ENCODE data around the gene PYY. TPM values are rescaled to one million over a fixed set of nuclear protein-coding genes. Genes with fewer than 3 reads are reported as not detected.
A peak's percentile ranks its signal among the peaks of the same experiment; 100 is the strongest.
"Not testable (repeated sequence)": the region's sequence is repeated elsewhere in the genome, so short reads cannot be mapped to it uniquely, and the experiment has no call there.

The PYY gene
- total RNA-seq, 2 experiments from 2014 or later, result not detected

DNA sequence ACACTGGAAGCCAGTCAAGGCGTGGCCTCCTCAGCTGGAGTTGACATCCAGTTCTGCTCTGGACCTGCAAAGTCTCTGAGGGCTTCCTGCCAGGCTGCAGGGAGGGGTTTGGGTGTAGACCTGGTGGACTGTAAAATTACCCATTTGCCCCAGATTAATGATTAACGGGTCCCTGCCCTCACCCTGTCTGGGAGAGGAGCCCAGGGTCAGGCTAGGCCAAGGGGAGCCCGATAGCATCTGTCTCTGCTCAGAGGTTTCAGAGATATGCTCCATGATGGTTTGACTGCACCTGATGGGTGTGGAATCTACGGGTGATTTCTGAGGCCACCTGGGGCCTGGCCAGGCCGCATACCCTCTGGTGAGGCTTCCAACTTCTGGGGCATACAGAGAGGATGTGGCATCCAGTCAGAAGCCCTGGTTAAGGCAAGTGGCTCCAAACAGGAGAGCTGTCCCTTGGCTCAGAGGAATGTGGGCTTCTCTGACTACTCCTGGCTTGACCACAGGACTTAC is 22.6 kb downstream of the PYY start:
- no peak overlapping the region for H3K27ac Mint-ChIP-seq
- POLR2A ChIA-PET, result no interaction called here
- peaks cover 20% of the 10 kb centered on the region for H3K4me1 Mint-ChIP-seq
- no peaks in the 10 kb centered on the region for H3K9me3 Mint-ChIP-seq
- peaks cover 9% of the 10 kb centered on the region for H3K27me3 Mint-ChIP-seq
- ATAC-seq (ENCODE audit: low read depth), result no peak
- no peak for DNase-seq
- H3K36me3 Mint-ChIP-seq, result no peaks in the 10 kb centered on the region
- H3K4me3 Mint-ChIP-seq, result no peak overlapping the region

DNA sequence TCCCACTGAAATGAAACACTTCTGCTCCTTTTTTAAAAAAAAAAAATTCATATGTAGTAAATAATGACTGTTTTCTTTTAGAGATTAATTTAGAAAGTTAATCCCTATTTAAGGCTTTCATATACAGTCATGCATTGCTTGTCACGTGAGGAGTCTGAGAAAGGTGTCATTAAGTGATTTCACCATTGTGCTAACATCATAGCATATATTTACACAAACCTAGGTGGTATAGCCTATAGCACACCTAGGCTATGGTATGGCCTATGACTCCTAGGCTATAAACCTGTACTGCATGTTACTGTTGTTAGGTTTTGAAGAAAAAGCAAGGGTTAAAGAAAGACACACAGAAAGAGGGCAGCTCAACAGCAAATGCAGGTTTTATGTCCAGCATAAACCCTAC is 25.1 kb downstream of the PYY start:
- no peak for ATAC-seq (ENCODE audit: low read depth)
- peaks cover 11% of the 10 kb centered on the region for H3K27me3 Mint-ChIP-seq
- H3K4me1 Mint-ChIP-seq, result peaks cover 25% of the 10 kb centered on the region
- no peaks in the 10 kb centered on the region for H3K36me3 Mint-ChIP-seq
- DNase-seq, result no peak
- no peaks in the 10 kb centered on the region for H3K9me3 Mint-ChIP-seq
- H3K27ac Mint-ChIP-seq, result no peak overlapping the region
- no peak overlapping the region for H3K4me3 Mint-ChIP-seq
- POLR2A ChIA-PET, result interaction anchor here (0.6 to 0.7 kb wide), 2 partner anchors 14 to 318 kb away, joined by 3 to 4 read pairs; no protein-coding TSS in a partner anchor

DNA sequence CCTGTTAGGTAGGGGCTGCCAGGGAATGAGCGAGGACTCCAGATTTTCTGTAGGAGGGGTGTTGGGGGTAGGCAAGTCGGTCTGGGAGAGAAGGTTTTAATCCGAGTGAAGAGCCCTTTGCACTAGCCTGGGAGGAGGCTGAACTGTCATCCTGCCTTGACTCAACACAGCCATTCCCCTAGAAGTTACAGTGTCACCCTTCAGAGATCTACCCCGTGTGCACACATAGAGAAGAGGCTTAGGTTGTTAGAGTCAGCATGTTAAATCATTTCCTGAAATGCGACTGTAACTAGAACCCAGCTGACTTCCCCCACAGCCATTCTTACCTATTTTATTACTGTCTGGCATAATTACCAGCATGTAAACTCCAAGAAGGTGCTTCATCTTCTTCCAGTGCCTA is 25.8 kb downstream of the PYY start:
- H3K4me1 Mint-ChIP-seq, result peaks cover 25% of the 10 kb centered on the region
- peak overlapping the region; percentile 79 for H3K4me3 Mint-ChIP-seq
- H3K27ac Mint-ChIP-seq, result peak overlapping the region; percentile 82
- POLR2A ChIA-PET, result interaction anchor here (0.7 kb wide), 1 partner anchor 13 kb away, joined by 3 read pairs; no protein-coding TSS in a partner anchor
- DNase-seq, H3K36me3 Mint-ChIP-seq, H3K9me3 Mint-ChIP-seq: not testable (repeated sequence)
- ATAC-seq (ENCODE audit: low read depth), result peak; percentile 67
- peaks cover 11% of the 10 kb centered on the region for H3K27me3 Mint-ChIP-seq

DNA sequence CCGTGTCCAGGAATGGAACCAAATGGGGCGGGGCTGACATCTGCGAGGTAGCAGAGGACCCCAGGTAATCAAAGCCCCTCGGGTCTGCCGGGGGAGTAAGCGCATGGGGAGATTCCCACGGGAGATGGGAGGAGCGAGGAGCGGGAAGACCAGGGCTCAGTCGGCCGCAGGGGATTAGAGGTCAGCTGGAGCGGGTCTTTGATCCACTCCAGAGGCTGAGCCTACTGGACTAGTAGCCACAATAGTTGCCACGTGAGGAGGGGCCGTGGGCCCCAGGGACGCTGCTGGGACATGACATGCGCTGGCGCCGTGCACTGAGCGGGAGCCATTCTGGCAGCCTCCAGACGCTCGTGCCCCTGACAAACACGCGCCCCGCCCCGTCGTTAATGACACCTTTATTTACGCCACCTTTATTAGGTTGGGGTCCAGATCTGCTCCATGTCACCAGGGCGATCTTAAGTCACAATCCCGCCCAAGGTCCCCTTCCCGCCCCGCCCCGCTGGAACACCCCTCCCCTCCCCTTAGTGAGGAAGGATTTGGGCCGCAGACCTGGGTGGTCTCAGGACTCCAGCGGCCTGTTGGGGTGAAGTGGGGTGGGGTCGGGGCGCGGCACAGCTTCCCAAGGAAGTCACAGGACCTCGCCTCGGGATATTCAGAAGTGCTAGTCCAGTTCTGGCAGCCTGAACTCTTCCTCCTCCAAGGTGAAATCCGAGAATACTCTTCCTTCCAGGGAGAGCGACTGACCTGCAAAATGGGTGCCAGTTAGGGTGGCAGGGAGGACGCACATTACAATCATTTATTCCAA is 26.5 kb downstream of the PYY start:
- Mint-ChIP-seq H3K27me3 (peaks cover 11% of the 10 kb centered on the region), H3K4me3 (peak overlapping the region; percentile 79), H3K27ac (peak overlapping the region; percentile 82), H3K36me3 (no peaks in the 10 kb centered on the region), H3K4me1 (peaks cover 25% of the 10 kb centered on the region), H3K9me3 (no peaks in the 10 kb centered on the region)
- ATAC-seq (ENCODE audit: low read depth), result peak; percentile 25
- DNase-seq, result no peak
- POLR2A ChIA-PET, result interaction anchor here (1.0 kb wide), 1 partner anchor 17 kb away, joined by 3 read pairs; no protein-coding TSS in a partner anchor

DNA sequence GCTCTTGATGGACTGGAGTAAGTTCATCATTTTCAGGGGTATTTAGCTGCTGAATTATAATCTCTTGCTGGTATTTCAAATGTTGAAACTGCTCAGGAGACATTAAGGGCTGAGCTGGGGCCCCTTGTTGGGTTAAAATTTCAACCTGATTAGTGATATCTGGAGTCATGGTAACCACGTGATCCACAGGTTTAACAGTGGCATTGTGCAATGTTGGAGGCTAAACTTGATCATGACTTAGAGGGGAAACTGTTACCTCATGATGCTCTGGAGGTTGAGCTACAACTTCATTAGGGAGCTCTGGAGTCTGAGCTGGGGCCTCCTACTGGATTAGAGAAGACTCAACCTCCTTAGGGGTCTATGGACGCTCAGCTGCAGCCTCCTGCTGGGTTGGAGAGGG is 29.2 kb downstream of the PYY start:
- Mint-ChIP-seq H3K4me1 (peaks cover 21% of the 10 kb centered on the region), H3K27me3 (peaks cover 13% of the 10 kb centered on the region), H3K9me3 (no peaks in the 10 kb centered on the region), H3K4me3 (no peak overlapping the region), H3K36me3 (no peaks in the 10 kb centered on the region), H3K27ac (no peak overlapping the region)
- ATAC-seq (ENCODE audit: low read depth), result no peak
- POLR2A ChIA-PET, result no interaction called here
- DNase-seq, result no peak

DNA sequence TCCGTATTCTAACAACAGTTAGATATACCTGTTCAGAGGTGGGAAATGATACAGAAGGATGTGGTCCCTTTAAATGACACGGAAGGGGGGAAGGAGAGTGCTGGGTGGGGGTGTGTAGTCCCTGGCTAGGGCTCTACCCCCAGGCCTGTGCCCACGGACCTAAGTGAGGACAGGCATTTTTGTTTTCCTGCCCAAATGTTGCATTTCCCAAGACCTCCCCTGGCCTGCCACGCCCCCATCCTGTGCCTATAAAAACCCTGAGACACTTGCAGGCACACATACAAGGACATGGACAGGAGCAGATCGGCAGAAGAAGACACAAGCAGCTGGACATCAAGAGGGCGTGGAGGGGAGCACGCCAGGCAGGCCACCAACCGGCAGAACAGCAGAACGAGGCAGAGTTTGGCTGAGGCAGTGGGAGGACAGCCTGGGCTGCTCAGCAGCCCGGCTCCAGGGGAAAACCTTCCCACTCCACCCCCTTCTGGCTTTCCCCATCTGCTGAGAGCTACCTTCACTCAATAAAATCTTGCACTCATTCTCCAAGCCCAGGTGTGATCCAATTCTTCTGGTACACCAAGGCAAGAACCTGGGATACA is 33.1 kb downstream of the PYY start:
- POLR2A ChIA-PET, result no interaction called here
- no peak for ATAC-seq (ENCODE audit: low read depth)
- Mint-ChIP-seq H3K9me3 (no peaks in the 10 kb centered on the region), H3K27ac (no peak overlapping the region), H3K27me3 (peaks cover 4% of the 10 kb centered on the region), H3K4me3 (no peak overlapping the region), H3K36me3 (no peaks in the 10 kb centered on the region), H3K4me1 (peaks cover 17% of the 10 kb centered on the region)
- DNase-seq, result no peak

DNA sequence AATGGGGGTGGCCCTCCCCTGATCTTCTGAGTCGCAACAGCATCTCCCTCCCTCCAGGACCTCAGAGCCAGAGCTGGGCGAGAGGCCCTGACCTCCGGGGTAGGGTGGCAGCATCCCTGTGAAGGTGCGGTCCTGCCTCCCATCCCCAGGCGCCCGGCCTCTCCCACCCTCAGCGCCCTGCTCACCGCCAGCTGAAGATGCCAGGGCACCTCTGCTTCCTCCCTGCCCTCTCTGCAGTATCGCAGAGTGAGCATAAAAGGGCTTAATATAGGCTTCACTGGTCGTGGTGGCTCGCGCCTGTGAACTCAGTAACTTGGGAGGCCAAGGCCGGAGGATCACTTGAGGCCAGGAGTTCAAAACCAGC is 35.7 kb downstream of the PYY start:
- ATAC-seq (ENCODE audit: low read depth) (no peak), DNase-seq (no peak)
- Mint-ChIP-seq H3K4me1 (peaks cover 12% of the 10 kb centered on the region), H3K36me3 (no peaks in the 10 kb centered on the region), H3K4me3 (peak overlapping the region; percentile 79), H3K27ac (peak overlapping the region; percentile 73), H3K9me3 (no peaks in the 10 kb centered on the region), H3K27me3 (peaks cover 2% of the 10 kb centered on the region)
- POLR2A ChIA-PET, result no interaction called here

DNA sequence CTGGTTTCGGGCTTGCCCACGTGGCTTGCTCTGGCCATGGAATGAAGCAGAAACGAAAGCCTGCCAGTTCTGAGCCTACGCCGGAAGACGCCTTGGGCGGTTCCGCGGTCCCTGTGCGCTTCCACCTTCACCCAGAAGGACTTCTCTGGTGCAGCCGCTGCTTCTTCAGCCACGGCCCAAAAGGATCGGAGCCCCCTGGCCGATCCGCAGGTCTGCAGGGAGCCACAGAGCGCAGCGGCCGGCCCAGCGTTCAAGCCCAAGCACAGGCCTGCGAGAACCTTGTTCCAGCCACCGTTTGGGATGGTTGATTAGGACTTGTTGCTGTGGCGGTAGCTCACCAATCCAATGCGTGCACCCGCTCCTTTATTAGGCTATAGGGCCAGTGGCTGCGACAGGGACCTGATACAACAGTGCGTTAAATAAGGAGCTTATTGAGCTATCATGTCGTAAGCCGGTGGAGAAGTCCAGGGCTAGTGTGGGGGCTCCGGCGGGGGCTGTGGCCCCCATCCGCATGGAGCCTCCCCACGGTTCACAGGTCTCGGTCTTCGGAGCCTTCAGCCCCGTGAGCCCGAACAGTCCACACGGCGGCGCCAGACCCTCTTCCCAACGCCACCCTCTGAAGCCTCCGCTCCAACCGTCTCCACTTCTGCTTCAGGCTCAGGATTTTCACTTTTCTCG is 36.3 kb downstream of the PYY start:
- peak overlapping the region; percentile 79 for H3K4me3 Mint-ChIP-seq
- POLR2A ChIA-PET, result no interaction called here
- DNase-seq, result peak; percentile 71
- H3K9me3 Mint-ChIP-seq, result no peaks in the 10 kb centered on the region
- H3K27me3 Mint-ChIP-seq, result peaks cover 2% of the 10 kb centered on the region
- peak; percentile 71 for ATAC-seq (ENCODE audit: low read depth)
- H3K4me1 Mint-ChIP-seq, result peaks cover 12% of the 10 kb centered on the region
- H3K27ac Mint-ChIP-seq, result peak overlapping the region; percentile 73
- no peaks in the 10 kb centered on the region for H3K36me3 Mint-ChIP-seq

DNA sequence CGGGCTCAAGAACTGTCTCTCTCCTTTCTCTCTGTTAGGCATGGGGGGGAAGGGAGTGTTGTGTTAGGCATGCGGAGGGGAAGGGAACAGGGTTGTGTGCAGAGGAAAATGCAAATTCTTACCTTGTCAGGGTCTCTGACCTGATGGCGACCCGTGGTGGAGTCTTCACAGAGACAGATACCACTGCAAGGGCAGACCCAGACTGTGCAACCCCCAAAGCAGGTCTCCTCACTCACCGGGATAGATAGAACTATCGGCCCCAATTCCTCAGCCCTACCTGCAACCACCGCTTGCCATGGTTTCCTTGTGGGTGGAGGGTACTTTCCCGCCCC is 36.8 kb downstream of the PYY start:
- POLR2A ChIA-PET, result interaction anchor here (0.8 kb wide), 1 partner anchor 21 kb away, joined by 3 read pairs; no protein-coding TSS in a partner anchor
- peaks cover 12% of the 10 kb centered on the region for H3K4me1 Mint-ChIP-seq
- peak overlapping the region; percentile 79 for H3K4me3 Mint-ChIP-seq
- peaks cover 2% of the 10 kb centered on the region for H3K27me3 Mint-ChIP-seq
- peak; percentile 41 for ATAC-seq (ENCODE audit: low read depth)
- H3K27ac Mint-ChIP-seq, result peak overlapping the region; percentile 73
- no peaks in the 10 kb centered on the region for H3K36me3 Mint-ChIP-seq
- no peaks in the 10 kb centered on the region for H3K9me3 Mint-ChIP-seq
- DNase-seq, result no peak

DNA sequence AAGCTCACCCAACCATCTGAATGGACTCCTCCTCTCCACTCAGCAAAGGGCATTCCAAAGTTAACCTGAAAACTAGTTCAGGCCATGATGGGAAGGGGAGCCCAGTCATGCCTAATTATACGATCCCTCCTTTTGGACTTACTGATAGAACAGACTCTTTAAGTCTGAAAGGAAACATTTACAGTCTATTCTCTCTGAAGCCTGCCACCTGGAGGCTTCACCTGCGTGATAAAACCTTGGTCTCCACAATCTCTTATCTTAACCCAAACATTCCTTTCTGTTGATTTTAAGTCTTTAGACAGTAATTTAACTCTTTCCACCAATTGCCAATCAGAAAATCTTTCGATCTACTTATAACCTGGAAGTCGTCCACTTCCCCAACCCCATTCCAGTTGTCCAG is 37.4 kb downstream of the PYY start:
- H3K36me3 Mint-ChIP-seq, result no peaks in the 10 kb centered on the region
- DNase-seq (no peak), ATAC-seq (ENCODE audit: low read depth) (no peak)
- POLR2A ChIA-PET, result interaction anchor here (0.6 to 0.8 kb wide), 2 partner anchors 22 to 131 kb away, joined by 3 read pairs; no protein-coding TSS in a partner anchor
- no peak overlapping the region for H3K27ac Mint-ChIP-seq
- H3K4me3 Mint-ChIP-seq, result peak overlapping the region; percentile 79
- peaks cover 12% of the 10 kb centered on the region for H3K4me1 Mint-ChIP-seq
- no peaks in the 10 kb centered on the region for H3K9me3 Mint-ChIP-seq
- no peaks in the 10 kb centered on the region for H3K27me3 Mint-ChIP-seq

DNA sequence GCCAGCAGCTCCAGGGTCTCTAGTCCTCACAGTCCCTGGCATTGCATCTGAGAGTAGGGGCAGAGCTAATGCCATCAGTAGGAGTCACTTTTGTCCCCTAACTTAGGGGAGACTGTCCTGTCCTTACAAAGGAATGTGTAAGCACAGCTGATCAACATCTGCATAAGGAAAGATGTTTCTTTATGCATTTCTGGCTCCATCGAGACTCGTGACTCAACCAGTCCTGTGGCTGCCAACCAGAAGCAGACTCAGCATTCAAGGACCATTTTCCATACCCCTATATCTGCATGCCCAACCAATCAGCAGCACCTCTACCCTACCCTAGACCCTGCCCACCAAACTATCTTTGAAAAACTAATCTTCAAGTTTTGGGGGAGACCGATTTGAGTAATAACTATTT is 38.2 kb downstream of the PYY start:
- Mint-ChIP-seq H3K9me3 (no peaks in the 10 kb centered on the region), H3K27ac (no peak overlapping the region), H3K27me3 (no peaks in the 10 kb centered on the region), H3K4me1 (peaks cover 12% of the 10 kb centered on the region), H3K4me3 (no peak overlapping the region), H3K36me3 (no peaks in the 10 kb centered on the region)
- ATAC-seq (ENCODE audit: low read depth), result no peak
- no peak for DNase-seq
- POLR2A ChIA-PET, result no interaction called here

DNA sequence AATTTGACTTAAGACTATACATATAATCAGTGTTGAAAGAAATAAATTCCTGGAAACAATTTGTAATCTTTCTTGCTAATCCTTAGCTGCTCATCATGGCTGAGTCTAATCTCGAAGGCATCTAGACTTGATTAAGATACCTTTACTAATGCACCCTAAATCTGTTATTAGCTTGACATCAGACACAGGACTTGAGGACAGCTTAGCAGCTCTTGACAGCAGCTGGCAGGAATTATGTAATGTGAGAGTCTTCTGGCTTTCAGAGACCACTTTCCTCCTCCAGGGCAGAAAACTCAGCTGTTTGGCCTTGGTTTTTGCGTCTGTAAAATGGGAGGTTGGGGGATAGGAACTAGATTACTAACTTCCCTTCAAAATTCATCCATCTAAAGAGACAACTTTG is 39.3 kb downstream of the PYY start:
- no peaks in the 10 kb centered on the region for H3K36me3 Mint-ChIP-seq
- H3K4me3 Mint-ChIP-seq, result no peak overlapping the region
- ATAC-seq (ENCODE audit: low read depth), result no peak
- no peak for DNase-seq
- POLR2A ChIA-PET, result interaction anchor here (0.8 to 1.0 kb wide), 2 partner anchors 14 to 23 kb away, joined by 3 read pairs; no protein-coding TSS in a partner anchor
- H3K9me3 Mint-ChIP-seq, result no peaks in the 10 kb centered on the region
- H3K4me1 Mint-ChIP-seq, result peaks cover 12% of the 10 kb centered on the region
- H3K27me3 Mint-ChIP-seq, result peaks cover under 1% of the 10 kb centered on the region
- no peak overlapping the region for H3K27ac Mint-ChIP-seq

DNA sequence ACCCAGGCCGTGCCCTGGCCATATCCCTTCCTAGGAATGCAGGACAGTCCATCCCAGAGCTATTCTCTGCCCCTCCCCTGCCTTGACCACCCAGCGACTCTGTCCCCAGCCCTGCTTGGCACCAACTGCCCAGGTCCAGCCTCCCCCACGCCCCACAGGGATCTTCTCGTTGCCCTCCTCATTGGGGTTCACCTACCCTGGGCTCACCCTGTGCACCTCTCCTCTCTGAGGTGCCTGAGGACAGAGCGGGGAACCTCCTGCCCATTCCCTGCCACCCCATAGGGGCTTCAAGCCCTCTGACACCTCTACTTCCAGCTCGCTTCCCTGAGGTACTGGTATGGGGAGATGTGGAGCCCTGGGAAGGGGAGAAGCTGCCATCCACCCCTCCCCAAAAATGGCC is 40.2 kb downstream of the PYY start:
- no peak for ATAC-seq (ENCODE audit: low read depth)
- no peak overlapping the region for H3K27ac Mint-ChIP-seq

More for the DNA sequence above, 40.2 kb downstream of the PYY start:
- no peak overlapping the region for H3K4me3 Mint-ChIP-seq
- peaks cover 10% of the 10 kb centered on the region for H3K4me1 Mint-ChIP-seq
- POLR2A ChIA-PET, result no interaction called here
- no peaks in the 10 kb centered on the region for H3K36me3 Mint-ChIP-seq
- no peaks in the 10 kb centered on the region for H3K9me3 Mint-ChIP-seq
- H3K27me3 Mint-ChIP-seq, result peaks cover 9% of the 10 kb centered on the region
- no peak for DNase-seq

Data from activated naive CD8-positive, alpha-beta T cell treated with anti-CD3 and anti-CD28 coated beads, Interleukin-2, amount 10 ng/mL, durations not matched to agents 7 days and 5 days (primary cell).